Left lung (tissue), 10 donors: ENCODE data around the gene PHOSPHO1. TPM values are rescaled to one million over a fixed set of nuclear protein-coding genes. Genes with fewer than 3 reads are reported as not detected.
A peak's percentile ranks its signal among the peaks of the same experiment; 100 is the strongest.
"Not testable (repeated sequence)": the region's sequence is repeated elsewhere in the genome, so short reads cannot be mapped to it uniquely, and the experiment has no call there.

Experiments
- ATAC-seq: fragments of 200-7000 bp; cut with Tn5 transposase; one replicate; pipeline ENCODE4 v1.9.1; 2020; ENCODE audit warnings: moderate library complexity
- DNase-seq, 4 donors: peaks; one replicate each; pipeline ENCODE4 v3.0.0-alpha.2; 2013 to 2020
- H3K27ac ChIP-seq, 2 donors: fragments of 200-600 bp; sonication (generic) in 1 of 2; one replicate each; pipeline versions ENCODE4 v1.5.0 to v1.8.0; 2020 to 2021
- H3K27me3 ChIP-seq, 2 donors: fragments of 200-600 bp; sonication (generic) in 1 of 2; one replicate each; pipeline versions ENCODE4 v1.5.0 to v1.8.0; 2020 to 2021
- H3K36me3 ChIP-seq, 2 donors: fragments of 200-600 bp; sonication (generic) in 1 of 2; one replicate each; pipeline versions ENCODE4 v1.5.0 to v1.8.0; 2020 to 2021
- H3K4me1 ChIP-seq, 2 donors: fragments of 200-600 bp; one replicate each; pipeline ENCODE4 v1.8.0; 2021
- H3K4me3 ChIP-seq, 2 donors: fragments of 200-600 bp; sonication (generic) in 1 of 2; one replicate each; pipeline versions ENCODE4 v1.5.0 to v1.8.0; 2020 to 2021; ENCODE audit warnings: mild to moderate bottlenecking in 1 of 2
- H3K9me3 ChIP-seq, 2 donors: fragments of 200-600 bp; sonication (generic) in 1 of 2; one replicate each; pipeline versions ENCODE4 v1.5.0 to v1.8.0; 2020 to 2021
- intact Hi-C, 2 donors: fragments of 100-400 bp; cut with DNase I; formaldehyde crosslinking; loops; one replicate each; pipeline versions ENCODE4 v1.11.2 to v1.14.2; 2022
- polyA plus RNA-seq, 6 donors: library from polyadenylated mRNA; unstranded; fragments of 120-200 nt; gene quantifications; one replicate each; pipeline ENCODE4 v1.2.1, GENCODE V29; 2013; ENCODE audit not compliant: insufficient read length in 6 of 6
- total RNA-seq, 2 donors: library from RNA; stranded (reverse); fragmentation: NEBNext Ultra II Directional; extraction: Animal tissue kit (Norgen Biotek cat#: 25700); gene quantifications; one replicate each; pipeline ENCODE4 v1.2.1, GENCODE V29; 2021
- TF ChIP-seq, protein P1 (sequence below), 2 donors: fragments of 200-600 bp; sonication (generic) in 1 of 2; IDR thresholded peaks; one replicate each; pipeline versions ENCODE4 v1.5.0 to v1.8.0; 2021; ENCODE audit warnings: antibody characterized with exemption in 2 of 2
- donor health status: DM: no; HTN: yes; CAD: no.
- donor health status: DM: no; HTN: no; CAD: no.

Gene PHOSPHO1
- total and polyA plus RNA-seq, 8 donors, result 1.0 to 8.5 (median 2.6) TPM

DNA sequence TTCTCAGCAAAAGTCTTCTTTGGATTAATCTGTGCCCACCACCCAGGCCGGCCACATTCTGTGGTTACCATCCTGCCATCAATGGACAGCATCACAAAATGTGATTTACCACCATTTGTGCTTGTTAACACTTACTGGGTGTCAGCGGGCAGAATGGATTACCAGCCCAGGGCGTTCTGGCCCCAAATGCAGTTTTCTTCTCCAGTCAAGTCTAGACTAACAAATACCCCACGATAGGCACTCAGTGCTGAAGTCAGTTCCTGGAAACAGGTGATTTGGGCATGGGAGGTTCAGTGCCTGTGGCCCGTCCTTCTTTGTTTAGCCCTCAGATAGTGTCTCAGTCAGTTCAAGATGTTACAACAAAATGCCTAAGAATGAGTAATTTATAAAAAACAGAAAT, 38.8 kb upstream of the PHOSPHO1 start:
- DNase-seq (no peak), ATAC-seq (no peak)
- Histone ChIP-seq H3K4me1 (no peaks in the 10 kb centered on the region), H3K4me3 (no peak overlapping the region), H3K27me3 (no peaks in the 10 kb centered on the region), H3K36me3 (no peaks in the 10 kb centered on the region), H3K27ac (no peak overlapping the region), H3K9me3 (no peaks in the 10 kb centered on the region)
- TF ChIP-seq, protein P1, sequence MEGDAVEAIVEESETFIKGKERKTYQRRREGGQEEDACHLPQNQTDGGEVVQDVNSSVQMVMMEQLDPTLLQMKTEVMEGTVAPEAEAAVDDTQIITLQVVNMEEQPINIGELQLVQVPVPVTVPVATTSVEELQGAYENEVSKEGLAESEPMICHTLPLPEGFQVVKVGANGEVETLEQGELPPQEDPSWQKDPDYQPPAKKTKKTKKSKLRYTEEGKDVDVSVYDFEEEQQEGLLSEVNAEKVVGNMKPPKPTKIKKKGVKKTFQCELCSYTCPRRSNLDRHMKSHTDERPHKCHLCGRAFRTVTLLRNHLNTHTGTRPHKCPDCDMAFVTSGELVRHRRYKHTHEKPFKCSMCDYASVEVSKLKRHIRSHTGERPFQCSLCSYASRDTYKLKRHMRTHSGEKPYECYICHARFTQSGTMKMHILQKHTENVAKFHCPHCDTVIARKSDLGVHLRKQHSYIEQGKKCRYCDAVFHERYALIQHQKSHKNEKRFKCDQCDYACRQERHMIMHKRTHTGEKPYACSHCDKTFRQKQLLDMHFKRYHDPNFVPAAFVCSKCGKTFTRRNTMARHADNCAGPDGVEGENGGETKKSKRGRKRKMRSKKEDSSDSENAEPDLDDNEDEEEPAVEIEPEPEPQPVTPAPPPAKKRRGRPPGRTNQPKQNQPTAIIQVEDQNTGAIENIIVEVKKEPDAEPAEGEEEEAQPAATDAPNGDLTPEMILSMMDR (IDR thresholded peaks at IDR 0.05), result no peak
- intact Hi-C loops, result no loop called here

DNA sequence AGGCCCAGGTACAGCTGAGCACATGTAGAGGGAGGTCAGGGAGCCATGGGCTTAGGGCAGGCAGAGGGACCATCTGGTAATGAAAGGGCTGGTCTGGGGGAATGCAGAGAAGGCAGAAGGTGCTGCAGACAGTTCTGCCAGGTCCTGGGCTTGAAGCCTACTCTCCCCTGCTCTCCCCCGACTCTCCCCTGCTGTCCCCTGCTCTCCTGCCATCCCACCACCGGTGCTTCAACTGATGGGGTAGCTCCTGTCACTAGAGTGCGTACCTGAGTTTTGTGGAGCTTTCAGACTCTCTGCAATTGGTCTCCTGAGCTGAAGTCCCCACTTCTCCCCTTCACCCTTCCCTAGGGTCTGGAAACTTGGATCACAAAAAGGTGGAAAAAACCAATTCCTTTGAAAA, 37.3 kb upstream of the PHOSPHO1 start:
- no peak for ATAC-seq
- H3K4me3 ChIP-seq, result no peak overlapping the region
- TF ChIP-seq, protein P1 (IDR thresholded peaks at IDR 0.05), result no peak
- no peak overlapping the region for H3K27ac ChIP-seq
- no peaks in the 10 kb centered on the region for H3K4me1 ChIP-seq
- intact Hi-C loops, result no loop called here
- no peaks in the 10 kb centered on the region for H3K9me3 ChIP-seq
- no peak for DNase-seq
- no peaks in the 10 kb centered on the region for H3K36me3 ChIP-seq
- H3K27me3 ChIP-seq, result no peaks in the 10 kb centered on the region

DNA sequence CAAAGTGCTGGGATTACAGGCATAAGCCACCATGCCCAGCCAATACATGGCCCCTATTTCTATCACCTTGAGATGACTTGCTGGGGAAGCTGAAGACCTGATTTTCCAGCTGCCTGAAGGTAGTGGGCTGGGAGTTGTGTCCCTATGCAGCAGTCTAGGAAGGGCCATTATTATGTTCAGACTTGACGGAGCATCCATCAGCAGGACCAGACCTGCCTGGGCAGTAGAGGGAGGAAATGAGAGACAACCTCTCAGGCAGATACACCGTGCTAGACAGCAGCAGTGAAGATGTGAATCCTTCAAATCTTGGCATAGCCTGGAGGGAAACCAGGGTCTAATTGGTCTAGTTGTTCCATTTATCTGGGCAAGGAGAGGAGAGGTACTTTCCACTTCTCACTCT, 35.6 kb upstream of the PHOSPHO1 start:
- H3K4me1 ChIP-seq, result peaks cover 0 to under 1% of the 10 kb centered on the region in 2 donors
- no peak overlapping the region for H3K27ac ChIP-seq
- H3K4me3 ChIP-seq, result no peak overlapping the region
- H3K27me3 ChIP-seq, result no peaks in the 10 kb centered on the region
- H3K9me3 ChIP-seq, result no peaks in the 10 kb centered on the region
- no peaks in the 10 kb centered on the region for H3K36me3 ChIP-seq
- intact Hi-C loops, result no loop called here
- no peak for ATAC-seq
- TF ChIP-seq, protein P1 (IDR thresholded peaks at IDR 0.05), result no peak
- no peak for DNase-seq

DNA sequence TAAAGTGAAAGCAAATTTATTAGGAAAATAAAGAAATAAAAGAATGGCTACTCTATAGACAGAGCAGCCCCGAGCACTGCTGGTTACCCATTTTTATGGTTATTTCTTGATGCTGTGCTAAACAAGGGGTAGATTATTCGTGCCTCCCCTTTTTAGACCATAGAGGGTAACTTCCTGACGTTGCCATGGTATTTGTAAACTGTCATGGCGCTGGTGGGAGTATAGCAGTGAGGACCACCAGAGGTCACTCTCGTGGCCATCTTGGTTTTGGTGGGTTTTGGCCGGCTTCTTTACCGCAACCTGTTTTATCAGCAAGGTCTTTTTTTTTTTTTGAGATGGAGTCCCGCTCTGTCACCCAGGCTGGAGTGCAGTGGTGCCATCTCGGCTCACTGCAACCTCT, 31.0 kb upstream of the PHOSPHO1 start:
- H3K27me3 ChIP-seq, ATAC-seq, H3K4me3 ChIP-seq, H3K36me3 ChIP-seq, H3K27ac ChIP-seq, intact Hi-C loops, DNase-seq, H3K9me3 ChIP-seq: not testable (repeated sequence)
- H3K4me1 ChIP-seq, result peaks cover 0 to 17% of the 10 kb centered on the region in 2 donors

DNA sequence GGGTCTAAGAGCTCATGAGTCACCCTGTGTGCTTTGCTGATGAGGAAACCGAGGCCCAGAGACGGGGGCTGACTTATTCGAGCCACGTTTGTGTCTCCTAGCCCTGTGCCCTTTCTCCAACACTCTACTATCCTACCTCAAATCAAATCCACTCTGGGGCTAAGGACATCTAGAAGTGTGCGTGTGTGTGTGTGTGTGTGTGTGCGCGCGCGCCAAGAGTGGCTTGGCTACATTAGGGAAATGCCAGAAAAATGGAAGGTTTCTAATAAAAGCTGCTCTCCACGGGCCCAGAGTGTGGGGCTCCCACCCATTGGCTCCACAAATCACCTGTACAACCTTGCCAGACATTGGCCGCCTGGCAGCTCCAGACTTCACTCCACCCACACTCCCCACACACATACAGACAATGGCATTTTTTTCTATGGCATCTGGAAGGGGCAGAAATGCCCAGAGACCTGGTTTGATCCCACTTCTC, 30.3 kb upstream of the PHOSPHO1 start:
- H3K36me3 ChIP-seq, result no peaks in the 10 kb centered on the region
- TF ChIP-seq, protein P1 (IDR thresholded peaks at IDR 0.05), result no peak
- no peaks in the 10 kb centered on the region for H3K9me3 ChIP-seq
- H3K27me3 ChIP-seq, result no peaks in the 10 kb centered on the region
- DNase-seq (peak in 3 of 4 donors; percentile 15 to 39 (median 30)), ATAC-seq (no peak)
- H3K4me3 ChIP-seq, result peak overlapping the region; percentile 31 to 53
- intact Hi-C loops, result no loop called here
- H3K4me1 ChIP-seq, result peaks cover 0 to 17% of the 10 kb centered on the region in 2 donors
- peak overlapping the region; percentile 83 to 94 for H3K27ac ChIP-seq
